ENCODE results near the gene PDGFD.
"Not testable (repeated sequence)": the region's sequence is repeated elsewhere in the genome, so short reads cannot be mapped to it uniquely, and the experiment has no call there.

PDGFD gene

GRCh38 chr11:104054911-104055529 is 108.9 kb downstream of the PDGFD start:
- no peak for DNase-seq (ENCODE audit: low read depth)

DNA sequence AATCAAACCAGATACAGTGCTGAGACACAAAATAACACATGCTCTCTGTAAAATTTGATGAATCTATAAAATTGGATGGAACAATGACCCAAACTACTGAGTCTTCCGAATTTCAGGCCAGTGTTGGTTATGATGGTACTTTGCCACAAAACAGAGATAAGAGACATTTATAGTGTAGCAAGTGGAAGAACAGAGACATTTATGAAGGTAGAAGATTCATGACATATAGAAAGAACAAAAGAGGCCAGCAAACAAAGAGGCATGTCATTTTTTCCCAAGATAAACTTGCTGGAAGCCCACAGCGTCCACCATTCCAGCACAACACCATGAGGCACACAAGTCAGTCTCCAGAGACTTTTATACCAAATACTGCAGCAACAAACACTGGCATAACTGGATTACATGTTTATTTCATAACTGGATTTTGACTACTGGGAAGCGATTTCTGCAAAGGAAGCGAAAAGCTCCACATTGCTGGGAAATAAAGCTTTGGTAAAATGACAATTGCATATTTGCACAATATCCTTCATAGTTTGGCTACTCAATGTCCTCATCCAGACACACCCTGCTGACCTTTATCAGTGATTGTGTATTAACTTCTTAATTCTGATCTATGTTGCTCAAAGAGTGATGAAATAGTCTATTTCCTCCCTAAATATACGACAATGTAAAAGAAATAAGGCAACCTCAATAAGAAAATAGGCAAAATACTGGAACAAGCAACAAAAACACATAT is 110.0 kb downstream of the PDGFD start:
- DNase-seq (ENCODE audit: low read depth), result no peak

DNA sequence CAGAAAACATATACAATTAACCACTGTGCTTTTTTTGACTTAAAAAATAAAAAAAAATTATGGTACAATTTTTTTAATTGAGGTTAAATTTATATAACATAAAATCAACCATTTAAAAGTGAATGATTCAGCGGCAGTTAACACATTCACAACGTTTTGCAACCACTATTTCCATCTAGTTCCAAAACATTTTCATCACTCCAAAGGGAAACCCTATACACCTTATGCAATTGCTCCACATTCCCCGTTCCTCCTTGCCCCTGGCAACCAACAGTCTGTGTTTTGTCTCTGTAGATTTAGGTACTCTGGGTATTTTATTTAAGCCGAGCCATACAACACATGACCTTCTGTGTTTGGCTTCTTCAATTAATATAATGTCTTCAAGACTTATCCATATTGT is 112.2 kb downstream of the PDGFD start:
- no peak for DNase-seq (ENCODE audit: low read depth)

- no peak for DNase-seq (ENCODE audit: low read depth)
These were observed 114.8 kb downstream of the PDGFD start for GRCh38 chr11:104049116-104049515.

DNA sequence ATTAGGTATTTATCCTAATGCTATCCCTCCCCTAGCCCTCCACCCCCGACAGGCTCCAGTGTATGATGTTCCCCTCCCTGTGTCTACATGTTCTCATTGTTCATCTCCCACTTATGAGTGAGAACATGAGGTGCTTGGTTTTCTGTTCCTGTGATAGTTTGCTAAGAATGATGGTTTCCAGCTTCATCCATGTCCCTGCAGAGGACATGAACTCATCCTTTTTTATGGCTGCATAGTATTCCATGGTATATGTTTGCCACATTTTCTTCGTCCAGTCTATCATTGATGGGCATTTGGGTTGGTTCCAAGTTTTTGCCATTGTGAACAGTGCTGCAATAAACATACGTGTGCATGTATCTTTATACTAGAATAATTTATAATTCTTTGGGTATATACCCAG is 117.1 kb downstream of the PDGFD start:
- not testable (repeated sequence) for DNase-seq (ENCODE audit: low read depth)

GRCh38 chr11:104046331-104046730 is 117.6 kb downstream of the PDGFD start:
- no peak for DNase-seq (ENCODE audit: low read depth)

- no peak for DNase-seq (ENCODE audit: low read depth)
These were observed 120.2 kb downstream of the PDGFD start for GRCh38 chr11:104043678-104044239.

GRCh38 chr11:104043142-104043541 is 120.8 kb downstream of the PDGFD start:
- DNase-seq (ENCODE audit: low read depth), result no peak

- no peak for DNase-seq (ENCODE audit: low read depth)
These were observed 122.2 kb downstream of the PDGFD start for GRCh38 chr11:104041792-104042191.

DNA sequence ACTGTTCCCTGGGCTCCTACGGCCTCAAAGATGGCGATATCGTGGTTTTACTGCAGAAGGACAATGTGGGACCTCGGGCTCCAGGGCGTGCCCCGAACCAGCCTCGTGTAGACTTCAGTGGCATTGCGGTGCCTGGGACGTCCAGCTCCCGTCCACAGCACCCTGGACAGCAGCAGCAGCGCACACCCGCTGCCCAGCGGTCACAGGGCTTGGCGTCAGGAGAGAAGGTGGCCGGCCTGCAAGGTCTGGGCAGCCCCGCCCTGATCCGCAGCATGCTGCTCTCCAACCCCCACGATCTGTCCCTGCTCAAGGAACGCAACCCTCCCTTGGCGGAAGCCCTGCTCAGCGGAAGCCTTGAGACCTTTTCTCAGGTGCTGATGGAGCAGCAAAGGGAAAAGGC is 127.0 kb downstream of the PDGFD start:
- DNase-seq (ENCODE audit: low read depth), result no peak

- DNase-seq (ENCODE audit: low read depth), result no peak
These were observed 127.4 kb downstream of the PDGFD start, which contains the start of gene DDI1 for GRCh38 chr11:104036588-104036987. TSS of gene DDI1 (plus strand) at chr11:104036640. CDS start at chr11:104036823, 183 bp downstream.

- DNase-seq (ENCODE audit: low read depth), result no peak
These were observed 130.4 kb downstream of the PDGFD start for GRCh38 chr11:104033561-104033960.

DNA sequence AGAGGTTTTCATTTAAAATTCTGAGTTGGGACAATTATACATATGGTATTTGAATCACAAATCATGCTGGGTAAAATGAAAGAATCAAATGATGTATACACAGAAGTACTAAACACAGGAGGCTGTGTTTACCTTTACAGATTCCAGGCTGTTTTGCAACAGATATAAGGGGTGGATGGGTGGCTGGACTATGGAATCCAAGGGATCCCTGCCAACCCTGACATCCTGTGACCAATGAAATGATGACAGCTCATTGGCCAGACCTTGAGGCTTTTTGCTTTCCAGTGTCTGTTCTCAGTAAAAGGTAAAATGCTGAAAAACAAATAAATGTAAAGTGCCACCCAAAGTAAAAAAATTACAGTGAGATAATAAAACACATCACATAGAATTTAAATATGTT is 130.8 kb downstream of the PDGFD start:
- no peak for DNase-seq (ENCODE audit: low read depth)

GRCh38 chr11:104028476-104029263 is 135.3 kb downstream of the PDGFD start:
- DNase-seq (ENCODE audit: low read depth), result no peak

DNA sequence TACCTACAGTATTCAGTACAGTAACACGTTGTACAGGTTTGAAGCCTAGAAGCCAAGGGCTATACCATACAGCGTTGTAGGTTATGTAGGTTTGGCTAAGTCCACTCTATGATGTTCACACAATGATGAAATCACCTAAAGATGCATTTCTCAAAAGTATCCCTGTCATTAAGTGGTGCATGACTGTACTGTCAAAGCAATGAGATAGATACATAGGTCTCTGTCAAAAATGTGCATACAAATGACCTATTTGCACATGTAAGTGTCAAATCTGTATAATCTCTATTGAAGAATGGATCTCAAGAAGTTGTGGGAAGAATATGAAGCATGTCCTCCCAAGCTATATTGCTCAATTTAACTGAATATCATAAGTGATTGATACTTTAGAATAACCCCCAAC is 139.4 kb downstream of the PDGFD start:
- no peak for DNase-seq (ENCODE audit: low read depth)

GRCh38 chr11:104015649-104016415 is 148.1 kb downstream of the PDGFD start:
- DNase-seq (ENCODE audit: low read depth), result no peak

- no peak for DNase-seq (ENCODE audit: low read depth)
These were observed 152.9 kb downstream of the PDGFD start for GRCh38 chr11:104011044-104011443.

DNA sequence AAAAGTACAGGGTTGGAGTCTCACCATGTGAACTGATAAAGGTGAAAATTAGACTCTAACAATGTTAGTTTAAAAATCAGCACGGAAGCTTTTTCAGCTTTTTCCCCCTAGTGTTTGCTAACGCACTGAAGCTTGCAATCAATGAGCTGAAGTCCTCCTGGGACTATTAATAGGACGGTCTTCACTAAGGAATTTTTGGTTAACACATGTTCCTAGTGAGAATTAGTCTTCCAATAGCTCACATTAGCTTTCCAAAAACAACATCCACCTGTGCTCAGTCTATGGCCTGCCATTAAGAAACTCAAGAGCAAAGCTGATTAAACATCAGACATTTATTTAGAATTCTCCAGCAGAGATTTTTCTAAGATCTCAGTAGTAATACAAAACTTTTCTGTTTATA is 154.2 kb downstream of the PDGFD start:
- DNase-seq (ENCODE audit: low read depth), result no peak

DNA sequence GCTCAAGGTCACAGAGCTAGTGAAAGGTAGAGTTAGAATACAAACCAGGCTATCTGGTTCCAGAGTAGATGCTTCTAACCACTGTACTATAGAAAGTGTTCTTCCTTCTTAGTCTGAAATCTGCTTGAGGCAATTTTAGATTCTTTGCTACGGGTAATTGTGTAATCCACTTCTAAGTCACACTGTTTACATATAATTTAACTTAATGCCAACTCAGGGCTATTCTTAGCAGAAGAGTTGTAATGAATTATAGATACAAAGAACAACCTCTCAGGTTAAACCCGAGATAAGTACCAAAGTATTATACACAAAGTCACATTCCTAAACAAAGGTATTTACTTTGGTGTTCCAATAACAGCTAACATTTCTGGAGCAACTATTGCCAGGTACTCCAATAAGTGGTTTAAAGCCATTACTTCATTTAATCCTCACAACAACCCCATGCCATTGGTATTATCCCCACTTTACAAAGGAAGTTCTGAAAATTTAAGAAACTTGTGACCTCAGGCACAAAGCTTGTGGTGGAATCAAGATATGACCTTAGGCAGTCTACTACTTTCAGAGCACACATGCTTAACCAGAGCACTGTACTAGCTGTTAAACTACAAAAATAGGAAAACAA is 158.6 kb downstream of the PDGFD start:
- no peak for DNase-seq (ENCODE audit: low read depth)

DNA sequence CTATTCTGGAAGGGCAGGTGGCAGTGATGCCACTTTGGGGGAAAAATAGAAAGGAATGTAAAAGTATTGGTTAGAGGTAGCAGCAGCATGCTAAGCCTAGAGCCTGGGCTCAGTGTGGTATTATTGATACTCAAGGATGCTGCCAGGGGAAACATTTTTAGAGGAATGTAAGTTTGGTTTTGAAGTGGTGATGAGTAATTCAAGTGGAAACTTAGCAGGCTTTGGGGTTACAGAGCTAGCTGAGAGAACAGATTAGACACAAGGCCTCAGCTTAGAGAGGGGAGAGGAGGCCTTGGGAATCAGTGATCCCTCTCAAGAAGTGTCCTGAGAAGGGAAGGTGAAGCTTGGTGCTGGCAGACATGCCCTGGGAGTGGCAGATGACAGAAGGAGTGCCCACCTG is 160.5 kb downstream of the PDGFD start:
- no peak for DNase-seq (ENCODE audit: low read depth)

DNA sequence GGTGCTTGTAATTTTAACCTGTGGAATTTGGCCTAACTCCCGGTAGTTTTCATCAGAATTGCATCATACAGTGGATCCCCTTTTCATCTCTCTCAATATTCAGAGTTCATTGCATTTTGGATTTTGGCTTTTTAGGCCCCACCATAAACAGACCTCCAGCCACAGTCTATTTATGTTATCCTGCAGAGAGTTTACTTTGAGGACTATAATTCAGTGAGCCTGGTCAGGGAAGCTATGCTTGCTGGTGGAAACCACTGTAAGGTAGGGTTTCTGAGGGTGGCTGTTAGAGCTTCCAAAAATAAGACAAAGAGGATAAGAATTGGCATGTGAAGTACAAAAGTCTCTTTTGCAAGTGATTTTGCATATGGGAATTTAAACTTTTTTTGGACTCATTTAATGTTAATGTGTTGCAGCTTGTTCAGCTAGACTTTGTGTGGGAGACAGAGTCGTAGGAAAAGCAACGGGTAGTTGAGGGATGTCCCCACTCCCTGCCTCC is 162.3 kb downstream of the PDGFD start:
- no peak for DNase-seq (ENCODE audit: low read depth)
